CD4-positive, alpha-beta T cell (primary cell): Measurements from ENCODE around the gene PARD3B. TPM values are rescaled to one million over a fixed set of nuclear protein-coding genes. Genes with fewer than 3 reads are reported as not detected.

Experiments used
- ATAC-seq: fragments of 200-7000 bp; cut with Tn5 transposase; one replicate; pipeline ENCODE4 v1.10.0; 2022; ENCODE audit warnings: mild to moderate bottlenecking; ENCODE audit not compliant: poor library complexity
- CTCF ChIA-PET: fragments of 350-600 bp; sonication (Branson Sonifier 250); formaldehyde crosslinking; loops from one replicate; lab custom pipeline; 2021; ENCODE audit warnings: antibody characterized with exemption, inconsistent platforms; lab: Charles Lee
- POLR2A ChIA-PET: fragments of 350-600 bp; sonication (Branson Sonifier 250); formaldehyde crosslinking; loops from one replicate; lab custom pipeline; 2021; ENCODE audit warnings: antibody characterized with exemption, inconsistent platforms; lab: Charles Lee
- DNase-seq, 14 experiments: peaks; one replicate each; pipeline ENCODE4 v3.0.0-alpha.2; 2013 to 2020; ENCODE audit warnings: mixed read lengths in 2 of 14
- H3K27ac ChIP-seq, 2 donors: one replicate each; pipeline versions ENCODE4 v1.5.1 to v1.7.0; 2013; ENCODE audit warnings: low read length in 2 of 2, low read depth in 1 of 2, mild to moderate bottlenecking in 1 of 2
- H3K27me3 ChIP-seq, 2 experiments: 1 replicate in 1 of 2; 2 replicates in 1 of 2; pipeline versions ENCODE4 v1.6.1 to v1.7.0; 2013; ENCODE audit warnings: low read length in 2 of 2, control low read depth in 1 of 2, mild to moderate bottlenecking in 1 of 2, moderate library complexity in 1 of 2; ENCODE audit not compliant: insufficient read depth in 2 of 2, control insufficient read depth in 1 of 2
- H3K36me3 ChIP-seq: one replicate; pipeline ENCODE4 v1.6.1; 2013; ENCODE audit warnings: low read length, control low read depth; ENCODE audit not compliant: insufficient read depth
- H3K4me1 ChIP-seq: one replicate; pipeline ENCODE4 v1.6.1; 2013; ENCODE audit warnings: low read length, control low read depth; ENCODE audit not compliant: insufficient read depth
- H3K4me3 ChIP-seq: one replicate; pipeline ENCODE4 v1.5.1; 2013; ENCODE audit warnings: mild to moderate bottlenecking, low read length, moderate library complexity
- H3K9me3 ChIP-seq, 2 experiments: 1 replicate in 1 of 2; 2 replicates in 1 of 2; pipeline versions ENCODE4 v1.6.1 to v1.7.0; 2013; ENCODE audit warnings: low read length in 2 of 2, mild to moderate bottlenecking in 2 of 2, control low read depth in 1 of 2, moderate library complexity in 1 of 2; ENCODE audit not compliant: control insufficient read depth in 1 of 2, insufficient read depth in 1 of 2
- H3K27ac Mint-ChIP-seq: one replicate; pipeline ENCODE4 v1.8.0; 2020; ENCODE audit warnings: mixed read lengths
- H3K27me3 Mint-ChIP-seq: one replicate; pipeline ENCODE4 v1.8.0; 2021; ENCODE audit warnings: mixed read lengths
- H3K36me3 Mint-ChIP-seq: one replicate; pipeline ENCODE4 v1.8.0; 2021; ENCODE audit warnings: low read depth, mixed read lengths
- H3K4me1 Mint-ChIP-seq: one replicate; pipeline ENCODE4 v1.8.0; 2021; ENCODE audit warnings: low read depth, mixed read lengths
- H3K4me3 Mint-ChIP-seq: one replicate; pipeline ENCODE4 v1.8.0; 2020; ENCODE audit warnings: mild to moderate bottlenecking, mixed read lengths
- H3K9me3 Mint-ChIP-seq: one replicate; pipeline ENCODE4 v1.8.0; 2020; ENCODE audit warnings: mixed read lengths
- CTCF ChIP-seq: fragments of 200-600 bp; IDR thresholded peaks from one replicate; pipeline ENCODE4 v1.8.0; 2022; ENCODE audit warnings: antibody characterized with exemption, mild to moderate bottlenecking
- intact Hi-C, 2 experiments: fragments of 100-400 bp; cut with DNase I in 1 of 2; cut with micrococcal nuclease in 1 of 2; formaldehyde crosslinking; loops; one replicate each; pipeline versions ENCODE4 v1.15.1 to v1.9.0; 2023 to 2025; cut with DNase I, micrococcal nuclease
- total RNA-seq, 174 experiments: library from RNA in 2 of 174; stranded (reverse) in 2 of 174; gene quantifications; one replicate each; pipeline ENCODE4 v1.2.3 and lab custom pipeline; 2021 to 2026

Gene PARD3B
- total RNA-seq, 2 experiments from 2014 or later: 0.87 to 1.9 TPM

DNA sequence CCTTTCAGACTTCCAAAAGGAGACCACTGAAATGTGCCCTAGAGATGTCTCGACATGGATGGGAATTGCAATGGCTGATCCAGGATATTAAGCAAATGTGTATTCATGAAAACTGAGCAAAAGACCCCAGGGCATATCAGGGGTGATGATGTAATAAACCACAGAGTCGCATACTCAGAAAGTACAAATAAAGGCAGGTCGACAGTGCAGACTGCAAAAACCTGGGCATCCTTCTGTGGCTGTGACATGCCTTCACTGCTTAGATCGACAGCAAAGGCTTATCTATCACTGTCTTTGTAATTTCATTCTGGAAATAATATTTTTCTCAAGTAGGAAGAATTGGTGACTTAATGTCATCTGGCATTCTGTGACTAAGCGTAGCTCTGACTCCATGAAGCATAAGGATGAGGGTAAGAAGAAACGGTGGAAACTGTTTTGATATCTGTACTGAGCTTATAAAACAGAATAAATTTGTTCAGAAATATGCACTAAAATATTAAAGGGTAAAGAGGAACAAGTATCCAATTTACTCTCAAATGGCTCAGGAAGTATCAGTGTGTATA is 1021.4 kb downstream of the PARD3B start:
- Histone ChIP-seq H3K9me3 (no peaks in the 10 kb centered on the region), H3K27me3 (no peaks in the 10 kb centered on the region), H3K27ac (no peak overlapping the region), H3K4me1 (no peaks in the 10 kb centered on the region), H3K4me3 (no peak overlapping the region), H3K36me3 (no peaks in the 10 kb centered on the region)
- H3K27me3 Mint-ChIP-seq: no peaks in the 10 kb centered on the region
- H3K9me3 Mint-ChIP-seq: no peaks in the 10 kb centered on the region
- H3K27ac Mint-ChIP-seq: no peak overlapping the region
- POLR2A ChIA-PET: no interaction called here
- no peaks in the 10 kb centered on the region for H3K36me3 Mint-ChIP-seq
- ATAC-seq (no peak), DNase-seq (no peak)
- no peak overlapping the region for H3K4me3 Mint-ChIP-seq
- H3K4me1 Mint-ChIP-seq: no peaks in the 10 kb centered on the region
- CTCF ChIA-PET: no interaction called here
- intact Hi-C loops: no loop called here
- no peak for TF ChIP-seq CTCF

DNA sequence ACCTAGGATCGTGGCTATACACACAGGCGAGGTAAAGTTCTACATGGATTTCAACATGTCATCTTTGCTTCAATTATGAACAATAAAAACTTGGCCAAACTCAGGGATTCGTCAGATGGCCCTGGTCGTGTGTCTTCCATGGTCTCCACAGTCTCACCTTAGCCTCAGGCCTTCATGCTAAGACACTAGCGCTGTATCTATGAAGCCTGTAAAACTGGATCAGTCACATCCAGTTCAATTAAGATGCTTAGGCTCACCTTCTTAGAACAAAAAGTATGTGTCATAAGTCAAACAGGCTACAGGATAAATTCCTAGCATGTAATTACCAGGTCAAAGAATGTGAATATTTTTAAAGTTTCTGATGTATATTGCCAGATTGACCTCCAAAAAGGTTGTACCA is 1023.3 kb downstream of the PARD3B start:
- Mint-ChIP-seq H3K4me1 (no peaks in the 10 kb centered on the region), H3K9me3 (no peaks in the 10 kb centered on the region), H3K27me3 (no peaks in the 10 kb centered on the region), H3K36me3 (no peaks in the 10 kb centered on the region), H3K4me3 (no peak overlapping the region), H3K27ac (no peak overlapping the region)
- Histone ChIP-seq H3K9me3 (no peaks in the 10 kb centered on the region), H3K36me3 (no peaks in the 10 kb centered on the region), H3K27ac (no peak overlapping the region), H3K4me1 (no peaks in the 10 kb centered on the region), H3K4me3 (no peak overlapping the region), H3K27me3 (no peaks in the 10 kb centered on the region)
- intact Hi-C loops: no loop called here
- ChIA-PET CTCF (no interaction called here), POLR2A (no interaction called here)
- DNase-seq: no peak
- ATAC-seq: no peak
- no peak for TF ChIP-seq CTCF

DNA sequence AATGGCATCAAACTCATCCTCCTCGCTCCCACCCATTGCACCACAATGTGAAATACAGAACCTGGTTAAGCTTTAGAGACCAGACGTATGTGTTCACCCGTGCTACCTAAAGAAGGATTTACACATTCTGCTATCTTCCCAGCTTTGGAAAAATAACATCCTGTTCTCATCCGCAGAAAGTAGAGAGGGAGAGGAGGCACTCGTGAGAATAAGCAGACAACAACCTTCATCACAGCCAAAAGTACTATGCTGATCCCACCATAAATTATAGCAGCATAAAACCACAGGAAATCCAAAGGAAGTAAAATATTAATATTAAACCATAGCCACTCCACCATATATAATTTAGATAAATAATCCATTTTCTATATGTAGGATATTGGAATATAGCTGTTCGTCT is 1025.4 kb downstream of the PARD3B start:
- POLR2A ChIA-PET: no interaction called here
- Histone ChIP-seq H3K36me3 (no peaks in the 10 kb centered on the region), H3K27ac (no peak overlapping the region), H3K4me1 (no peaks in the 10 kb centered on the region), H3K4me3 (no peak overlapping the region), H3K27me3 (no peaks in the 10 kb centered on the region), H3K9me3 (no peaks in the 10 kb centered on the region)
- Mint-ChIP-seq H3K27ac (no peak overlapping the region), H3K36me3 (no peaks in the 10 kb centered on the region), H3K9me3 (peaks cover 6% of the 10 kb centered on the region), H3K4me3 (no peak overlapping the region), H3K4me1 (no peaks in the 10 kb centered on the region), H3K27me3 (no peaks in the 10 kb centered on the region)
- CTCF ChIA-PET: no interaction called here
- no peak for ATAC-seq
- intact Hi-C loops: no loop called here
- TF ChIP-seq CTCF: no peak
- no peak for DNase-seq
